Hematopoietic multipotent progenitor cell treated with erythropoietin and hydrocortisone succinate and interleukin-3 and kit ligand, for 15 days (in vitro differentiated cells): ENCODE data around the gene SCGB1C2.
"Not testable (repeated sequence)": the region's sequence is repeated elsewhere in the genome, so short reads cannot be mapped to it uniquely, and the experiment has no call there.

Experiments used
- DNase-seq: peaks from one replicate; pipeline ENCODE4 v3.0.0-alpha.2; 2015; ENCODE audit warnings: low spot score

The SCGB1C2 gene

DNA sequence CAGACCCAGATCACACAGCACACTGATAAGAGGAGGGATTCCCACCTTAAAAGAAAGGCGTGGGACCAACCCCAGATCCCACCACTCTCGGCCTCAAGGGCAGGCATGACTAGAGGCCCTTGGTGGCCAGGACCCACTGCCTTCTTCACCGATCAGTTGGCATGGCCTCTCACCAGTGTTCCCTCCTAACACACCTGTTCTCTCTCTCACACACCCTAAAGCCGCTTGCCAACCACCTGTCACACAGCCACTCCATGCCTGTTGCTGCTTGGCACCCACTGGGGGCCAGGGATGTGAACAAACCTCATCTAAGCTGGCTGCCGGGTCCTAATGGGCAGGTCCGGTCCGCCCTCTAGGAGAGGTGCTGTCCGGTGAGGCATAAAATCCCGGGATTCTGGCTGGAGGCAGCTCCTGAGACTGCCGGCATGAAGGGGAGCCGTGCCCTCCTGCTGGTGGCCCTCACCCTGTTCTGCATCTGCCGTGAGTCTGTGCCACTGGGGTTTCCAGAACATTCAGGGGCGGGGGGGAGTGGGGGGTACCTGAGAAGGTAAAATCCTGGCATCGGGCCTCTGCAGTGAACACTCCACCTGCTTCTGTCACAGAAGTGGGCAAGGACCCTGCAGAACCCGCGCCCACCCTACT lies at the start of gene SCGB1C2:
TSS of gene SCGB1C2 (plus strand) at position 404 of the 642 bp plus-strand sequence. CDS start at position 426, 22 bp downstream.
- DNase-seq = not testable (repeated sequence)

DNA sequence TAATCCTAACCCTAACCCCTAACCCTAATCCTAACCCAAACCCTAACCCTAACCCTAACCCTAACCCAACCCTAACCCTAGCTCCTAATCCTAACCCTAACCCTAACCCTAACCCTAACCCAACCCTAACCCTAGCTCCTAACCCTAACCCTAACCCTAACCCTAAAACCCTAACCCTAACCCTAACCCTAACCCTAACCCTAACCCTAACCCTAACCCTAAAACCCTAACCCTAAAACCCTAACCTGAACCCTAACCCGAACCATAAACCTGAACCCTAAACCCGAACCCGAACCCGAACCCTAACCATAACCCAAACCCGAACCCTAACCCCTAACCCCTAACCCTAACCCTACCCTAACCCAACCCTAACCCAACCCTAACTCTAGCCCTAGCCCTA lies 24.3 kb upstream of the SCGB1C2 start:
- not testable (repeated sequence) for DNase-seq

DNA sequence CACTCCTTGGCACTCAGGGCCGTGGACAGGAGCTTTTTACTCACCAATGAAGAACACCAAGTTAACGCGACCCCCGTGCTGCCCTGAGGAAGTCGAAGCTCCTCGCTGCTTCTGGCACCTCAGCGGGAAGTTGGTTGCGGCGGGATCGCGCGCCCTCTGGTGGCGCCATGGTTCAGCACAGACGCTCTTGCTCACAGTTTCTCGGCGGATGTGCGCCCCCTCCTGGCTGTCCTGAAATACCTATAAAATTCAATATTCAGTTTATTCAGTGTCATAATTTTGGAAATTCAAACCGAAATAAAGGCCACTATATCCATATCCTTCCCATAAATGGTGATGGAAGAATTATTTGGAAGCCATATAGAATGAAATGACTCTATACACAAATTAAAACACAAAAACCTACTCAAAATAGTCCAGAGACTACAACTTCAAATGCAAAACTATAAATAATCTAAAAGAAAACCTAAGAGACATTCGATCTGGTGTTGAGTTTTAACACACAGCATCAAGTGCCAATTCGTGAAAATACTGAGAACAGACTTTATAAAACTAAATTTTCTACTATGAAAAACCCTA lies 18.9 kb upstream of the SCGB1C2 start:
- DNase-seq = not testable (repeated sequence)

DNA sequence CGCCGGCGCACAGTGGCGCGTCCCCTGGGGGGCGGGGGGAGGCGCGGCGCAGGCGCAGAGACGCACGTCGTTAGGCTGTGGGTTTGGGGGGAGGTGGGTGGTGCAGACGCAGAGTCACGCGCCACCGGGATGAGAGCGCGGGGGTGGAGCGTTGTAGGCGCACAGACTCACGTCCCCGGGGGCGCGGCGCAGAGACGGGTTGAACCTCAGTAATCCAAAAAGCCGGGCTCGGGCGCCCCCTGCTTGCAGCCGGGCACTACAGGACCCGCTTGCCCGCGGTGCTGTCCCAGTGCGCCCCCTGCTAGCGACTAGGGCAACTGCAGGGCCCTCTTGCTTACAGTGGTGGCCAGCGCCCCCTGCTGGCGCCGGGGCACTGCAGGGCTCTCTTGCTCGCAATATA lies 3.4 kb upstream of the SCGB1C2 start:
- not testable (repeated sequence) for DNase-seq

DNA sequence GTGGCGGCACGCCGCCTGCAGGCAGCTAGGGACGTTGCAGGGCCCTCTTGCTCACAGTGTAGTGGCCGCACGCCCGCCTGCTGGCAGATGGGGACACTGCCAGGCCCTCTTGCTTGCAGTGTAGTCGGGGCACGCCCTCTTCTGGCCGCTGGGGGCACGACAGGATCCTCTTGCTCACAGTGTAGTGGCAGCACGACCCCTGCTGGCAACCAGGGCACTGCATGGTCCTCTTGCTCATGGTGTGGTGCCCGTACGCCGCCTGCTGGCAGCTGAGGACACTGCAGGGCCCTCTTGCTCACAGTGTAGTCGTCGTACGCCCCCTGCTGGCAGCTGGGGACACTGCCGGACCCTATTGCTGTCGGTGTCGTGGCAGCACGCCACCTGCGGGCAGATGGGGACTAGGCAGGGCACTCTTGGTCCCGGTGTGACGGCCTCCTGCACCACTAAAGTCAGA lies 3.0 kb upstream of the SCGB1C2 start:
- not testable (repeated sequence) for DNase-seq

DNA sequence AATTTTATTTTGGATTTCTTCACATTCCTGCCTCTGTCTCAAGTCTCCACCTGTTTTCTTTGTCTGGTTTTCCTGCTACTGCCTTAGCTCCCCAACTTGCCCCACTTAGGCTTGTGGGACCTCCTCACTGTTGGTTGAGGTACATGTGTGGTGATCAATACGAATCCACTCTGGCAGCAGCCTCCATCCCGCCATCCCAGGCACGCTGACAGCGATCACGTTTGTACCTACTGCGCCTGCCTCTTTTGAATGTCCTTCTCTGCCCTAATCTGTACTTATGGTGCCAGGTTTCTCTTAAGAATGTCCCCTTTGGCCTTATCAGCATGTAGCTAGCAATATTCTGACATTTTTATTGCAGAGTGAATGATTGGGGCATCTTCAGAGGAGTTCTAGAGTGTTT lies 2.3 kb upstream of the SCGB1C2 start:
- not testable (repeated sequence) for DNase-seq

DNA sequence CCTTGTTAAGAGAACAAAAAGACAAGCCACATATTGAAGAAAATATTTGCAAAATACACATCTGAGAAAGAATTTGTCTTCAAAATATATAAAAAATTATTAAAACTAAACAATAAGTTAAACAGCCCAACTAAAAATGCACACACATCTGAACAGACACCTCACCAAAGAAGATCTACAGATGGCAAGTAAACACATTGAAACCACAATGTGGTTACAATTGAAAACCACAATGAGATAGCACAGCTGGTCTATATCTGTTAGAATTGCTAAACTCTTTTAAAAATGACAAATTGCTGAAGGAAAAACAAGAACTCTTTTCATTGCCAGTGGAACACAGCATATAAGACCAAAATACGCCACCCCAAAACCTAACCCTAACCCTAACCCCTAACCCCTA lies 1.5 kb upstream of the SCGB1C2 start:
- DNase-seq = not testable (repeated sequence)

DNA sequence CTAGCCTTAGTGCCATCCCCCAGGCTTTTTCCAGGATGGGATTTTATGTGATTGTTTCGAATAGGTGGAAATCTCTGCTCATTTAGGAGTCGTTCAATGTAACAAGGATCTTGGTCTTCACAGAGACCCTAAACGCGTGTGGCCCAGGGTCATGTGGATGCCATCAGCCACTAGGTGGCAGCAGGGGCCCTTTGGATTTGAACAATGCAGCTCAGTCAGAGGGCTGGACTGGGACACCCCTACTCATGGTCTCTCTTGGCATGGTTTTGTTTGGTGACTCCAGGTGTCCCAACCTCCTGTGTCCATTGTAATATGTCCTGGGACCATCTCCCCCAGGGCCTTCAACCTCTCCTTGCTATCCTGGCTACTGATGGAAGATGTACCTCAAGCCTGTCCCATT lies 838 bp upstream of the SCGB1C2 start:
- not testable (repeated sequence) for DNase-seq

DNA sequence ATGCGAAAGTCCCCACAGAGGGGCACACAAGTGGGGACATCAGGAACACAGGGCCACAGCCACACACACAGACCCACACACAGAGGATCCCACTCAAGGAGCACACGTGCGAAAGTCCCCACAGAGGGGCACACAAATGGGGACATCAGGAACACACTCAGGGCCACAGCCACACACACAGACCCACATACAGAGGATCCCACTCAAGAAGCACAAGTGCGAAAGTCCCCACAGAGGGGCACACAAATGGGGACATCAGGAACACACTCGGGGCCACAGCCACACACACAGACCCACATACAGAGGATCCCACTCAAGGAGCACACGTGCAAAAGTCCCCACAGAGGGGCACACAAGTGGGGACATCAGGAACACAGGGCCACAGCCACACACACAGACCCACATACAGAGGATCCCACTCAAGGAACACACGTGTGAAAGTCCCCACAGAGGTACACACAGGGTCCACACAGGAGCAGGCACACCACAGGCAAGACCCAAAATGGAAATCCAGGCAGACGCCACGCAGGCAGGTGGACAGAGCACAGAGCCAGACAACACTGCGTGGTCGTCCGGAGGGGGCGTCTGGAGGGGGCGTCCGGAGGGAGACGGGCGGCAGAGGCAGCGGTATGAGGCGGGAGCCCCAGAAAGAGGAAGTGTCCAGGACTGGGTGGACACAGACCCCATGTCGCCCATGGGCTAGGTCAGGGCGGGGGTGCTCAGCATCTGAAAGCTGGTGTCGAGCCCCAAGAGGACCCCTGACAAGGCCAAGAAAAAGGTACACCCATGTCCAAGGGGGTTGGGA lies 2.2 kb downstream of the SCGB1C2 start:
- not testable (repeated sequence) for DNase-seq

DNA sequence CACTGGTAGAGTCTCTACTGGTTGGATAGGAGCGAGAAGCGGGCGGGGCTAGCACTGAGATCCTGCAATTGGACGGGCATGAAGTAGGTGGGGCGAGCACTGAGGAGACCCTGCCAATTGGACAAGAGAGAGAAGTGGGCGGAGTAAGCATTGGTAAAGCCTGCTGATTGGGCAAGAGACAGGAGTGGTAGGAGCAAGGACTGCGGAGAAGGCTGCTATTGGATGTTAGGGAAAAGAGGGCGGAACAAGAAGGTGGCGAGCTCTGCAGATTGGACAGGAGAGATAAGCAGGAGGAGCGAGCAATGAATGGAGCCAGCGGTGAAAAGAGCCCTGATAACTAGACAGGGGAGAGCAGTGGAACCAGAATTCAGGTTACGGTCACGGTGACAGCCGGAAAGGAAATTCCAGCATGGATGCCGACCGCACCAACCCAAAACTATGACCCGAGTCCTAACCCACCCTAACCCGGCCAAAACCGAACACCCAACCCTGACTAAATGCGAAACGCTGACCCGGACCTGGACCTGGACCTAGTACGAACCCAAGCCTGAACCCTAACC lies 4.8 kb downstream of the SCGB1C2 start:
- DNase-seq = peak; percentile 33

DNA sequence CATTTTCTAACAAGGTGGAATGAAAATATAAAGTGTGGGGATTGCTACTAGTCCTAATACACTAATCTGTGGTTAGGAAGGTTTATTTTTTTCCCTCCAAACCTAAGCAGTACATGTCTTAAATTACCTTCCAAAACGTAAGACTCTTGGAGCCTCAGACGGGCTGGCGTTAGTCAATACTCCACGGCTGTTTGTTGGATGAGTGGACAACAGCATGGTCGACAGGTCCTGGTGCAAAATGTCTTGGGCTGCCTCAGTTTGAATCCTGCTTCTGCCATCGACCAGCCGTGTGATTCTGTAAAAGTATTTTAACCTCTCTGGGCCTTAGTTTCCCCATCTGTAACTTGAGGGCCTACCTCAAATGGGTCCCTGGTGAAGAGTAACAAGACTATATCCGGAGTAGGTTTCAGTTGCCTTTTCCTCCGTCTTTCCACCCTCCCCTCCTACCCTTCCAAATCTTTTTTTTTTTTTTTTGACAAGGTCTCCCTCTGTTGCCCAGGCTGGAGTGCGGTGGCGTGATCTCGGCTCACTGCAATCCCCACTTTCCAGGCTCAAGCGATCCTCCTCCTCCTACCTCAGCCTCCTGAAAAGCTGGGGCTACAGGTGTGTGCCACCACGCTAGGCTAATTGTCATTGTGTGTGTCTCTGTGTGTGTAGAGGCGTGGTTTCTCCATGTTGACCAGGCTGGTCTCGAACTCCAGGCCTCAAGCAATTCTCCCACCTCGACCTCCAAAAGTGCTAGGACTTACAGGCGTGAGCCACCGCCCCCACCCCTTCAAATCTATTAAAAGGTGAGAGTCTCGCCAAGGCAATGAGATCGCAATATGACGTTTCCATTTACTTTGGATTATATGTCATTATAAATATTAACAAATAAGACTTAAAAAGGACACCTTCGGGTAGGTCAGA lies 5.8 kb downstream of the SCGB1C2 start:
- no peak for DNase-seq

DNA sequence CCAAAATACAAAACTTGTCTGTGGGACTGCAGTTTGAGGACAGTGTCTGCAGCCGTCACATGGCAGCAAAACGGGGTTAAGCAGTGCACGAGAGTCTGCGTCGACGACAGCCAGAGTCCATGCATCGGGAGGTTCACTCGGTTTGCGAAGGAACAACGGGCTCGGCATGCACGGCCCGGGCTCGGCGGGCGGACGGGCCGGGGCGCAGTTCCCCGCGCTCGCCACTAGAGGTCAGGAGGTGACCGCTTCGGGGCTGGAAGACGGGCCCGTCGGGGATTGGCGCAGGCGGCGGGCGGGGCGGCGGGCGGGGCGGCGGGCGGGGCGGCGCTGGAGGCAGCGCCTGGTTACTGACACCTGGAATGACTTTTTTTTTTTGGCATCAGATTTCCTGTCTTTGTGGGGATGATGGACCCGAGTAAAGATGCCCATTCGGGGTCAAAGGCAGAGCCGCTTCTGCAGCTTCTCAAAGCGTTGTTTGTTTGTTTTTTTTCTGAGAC lies 6.5 kb downstream of the SCGB1C2 start:
- peak; percentile 66 for DNase-seq

DNA sequence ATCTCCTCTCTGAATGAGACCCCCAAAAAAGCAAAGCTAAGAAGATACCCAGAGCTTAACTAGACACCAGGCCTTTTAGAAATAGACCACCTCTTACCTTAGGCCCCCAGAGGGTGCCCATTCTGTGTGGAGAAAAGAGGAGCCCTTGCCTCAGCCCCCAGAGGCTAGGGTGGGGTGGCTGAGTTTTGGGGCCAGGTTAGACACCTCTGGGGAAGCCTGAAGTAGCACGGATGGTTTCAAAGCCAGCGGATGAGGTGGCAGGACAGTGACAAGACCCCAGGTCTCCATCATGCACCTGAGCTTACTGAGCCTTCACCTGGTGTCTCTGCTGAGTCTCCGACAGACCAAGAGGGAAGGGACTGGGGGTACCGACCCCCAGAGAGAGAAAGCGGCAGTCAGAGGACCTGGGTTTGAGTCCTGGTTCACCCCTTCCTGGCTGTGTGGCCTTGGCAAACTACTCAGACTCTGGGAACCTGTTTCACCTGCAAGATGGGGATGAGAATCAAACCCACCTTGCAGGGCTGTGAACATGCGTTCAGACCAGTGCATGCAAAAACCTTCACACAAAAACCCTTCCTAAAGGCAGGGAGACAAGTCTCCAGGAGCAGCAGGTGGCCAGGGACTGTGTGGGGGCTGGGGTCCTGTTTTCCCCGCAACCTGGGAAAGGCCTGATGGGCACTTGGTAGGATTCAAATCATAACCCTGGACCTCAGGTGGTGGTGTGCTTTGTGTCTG lies 7.7 kb downstream of the SCGB1C2 start:
- no peak for DNase-seq

DNA sequence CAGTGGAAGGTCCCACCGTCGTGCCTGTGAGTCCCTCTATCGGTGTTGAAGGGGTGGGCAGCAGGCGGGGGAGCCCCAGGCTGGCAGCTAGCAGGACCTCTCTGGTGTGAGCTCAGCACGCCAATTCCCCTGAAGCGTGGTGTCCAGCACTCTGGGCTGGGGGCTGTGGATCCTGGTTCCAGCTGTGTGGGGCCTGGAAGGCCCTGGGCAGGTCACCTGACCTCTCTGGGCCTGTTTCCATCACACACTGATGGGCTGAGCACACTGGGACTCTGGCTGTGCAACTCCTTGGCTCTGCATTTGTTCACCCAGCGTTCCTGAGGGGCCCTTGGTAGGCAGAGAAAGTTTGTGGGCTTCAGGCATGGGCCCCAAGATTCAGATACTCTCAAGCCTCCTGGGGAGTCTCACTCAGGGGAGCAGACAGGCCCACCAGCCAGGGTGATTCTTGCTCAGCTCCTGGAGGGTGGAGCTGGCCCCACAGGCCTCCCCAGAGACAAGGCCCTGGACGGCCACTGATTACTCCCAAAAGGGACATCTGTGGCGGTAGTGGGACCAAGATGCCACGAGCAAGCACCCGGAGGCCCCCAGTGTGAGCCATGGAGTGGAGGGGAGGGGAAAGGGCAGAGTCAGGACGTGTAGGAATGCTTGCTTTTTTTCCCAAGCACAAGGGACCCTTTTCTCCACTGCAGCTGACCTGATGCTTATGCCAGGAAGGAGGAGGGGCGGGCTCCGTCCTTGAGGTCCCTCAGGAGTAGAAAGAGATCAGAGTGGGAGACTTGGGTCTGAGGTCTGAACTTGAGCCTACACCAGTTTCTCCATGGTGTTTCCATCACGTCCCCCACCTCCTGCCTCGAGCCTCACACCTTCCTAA lies 8.5 kb downstream of the SCGB1C2 start:
- DNase-seq = no peak

DNA sequence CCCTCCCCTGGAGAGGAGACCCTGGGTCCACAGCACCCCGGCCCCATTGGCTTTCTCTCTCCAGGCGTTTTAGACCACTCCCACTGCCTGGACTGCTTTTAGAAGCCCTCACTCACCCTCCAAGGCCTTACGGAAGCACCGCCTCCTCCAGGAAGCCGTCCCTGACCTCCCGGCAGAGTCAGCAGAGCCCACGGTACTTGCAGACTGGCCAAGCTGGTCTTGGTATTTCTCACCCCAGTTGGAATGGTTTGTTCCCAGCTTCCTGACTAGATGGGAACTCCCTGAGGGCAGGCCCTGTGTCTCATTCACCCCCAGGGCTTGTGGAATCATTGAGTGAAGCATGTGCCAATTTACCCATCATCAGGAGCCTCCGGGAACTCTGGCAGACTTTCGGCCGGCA lies 9.2 kb downstream of the SCGB1C2 start:
- DNase-seq = no peak

DNA sequence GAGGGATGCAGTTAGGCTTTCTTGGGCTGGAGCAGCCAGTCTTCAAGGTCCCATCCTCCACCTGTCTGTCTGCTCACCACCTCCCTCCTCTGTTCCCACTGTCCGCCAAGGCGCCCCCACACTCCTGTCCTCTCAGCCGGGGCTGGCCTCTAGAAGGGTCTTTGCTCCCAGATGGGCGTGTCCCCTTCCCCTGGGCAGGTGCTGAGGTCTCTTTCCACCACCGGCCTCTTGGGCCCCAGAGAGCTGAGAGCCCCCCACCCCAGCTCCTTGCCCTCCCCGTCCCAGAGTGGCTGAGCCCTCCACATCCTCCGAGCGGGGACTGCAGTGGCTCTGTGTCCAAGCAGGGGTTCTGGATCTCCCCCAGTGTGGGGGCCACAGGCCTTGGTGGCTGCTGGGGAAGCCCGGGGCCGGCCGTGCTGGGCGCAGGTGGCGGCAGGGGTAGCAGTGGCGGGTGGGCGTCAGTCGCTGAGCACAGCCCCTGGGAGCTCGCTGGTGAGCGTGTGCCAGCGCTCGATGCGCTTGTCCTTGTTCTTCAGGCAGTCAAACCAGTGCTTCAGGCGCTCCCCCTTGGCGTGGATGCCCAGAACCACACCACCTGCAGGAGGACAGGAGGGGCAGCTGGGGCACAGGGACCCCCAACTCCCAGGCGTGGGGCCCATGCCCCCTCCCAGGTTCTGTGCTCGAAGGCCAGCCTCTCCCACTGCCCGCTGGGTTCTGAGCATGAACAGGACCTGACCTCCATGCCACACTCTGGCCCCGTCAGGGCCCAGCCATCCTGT lies 9.8 kb downstream of the SCGB1C2 start:
- DNase-seq = no peak

DNA sequence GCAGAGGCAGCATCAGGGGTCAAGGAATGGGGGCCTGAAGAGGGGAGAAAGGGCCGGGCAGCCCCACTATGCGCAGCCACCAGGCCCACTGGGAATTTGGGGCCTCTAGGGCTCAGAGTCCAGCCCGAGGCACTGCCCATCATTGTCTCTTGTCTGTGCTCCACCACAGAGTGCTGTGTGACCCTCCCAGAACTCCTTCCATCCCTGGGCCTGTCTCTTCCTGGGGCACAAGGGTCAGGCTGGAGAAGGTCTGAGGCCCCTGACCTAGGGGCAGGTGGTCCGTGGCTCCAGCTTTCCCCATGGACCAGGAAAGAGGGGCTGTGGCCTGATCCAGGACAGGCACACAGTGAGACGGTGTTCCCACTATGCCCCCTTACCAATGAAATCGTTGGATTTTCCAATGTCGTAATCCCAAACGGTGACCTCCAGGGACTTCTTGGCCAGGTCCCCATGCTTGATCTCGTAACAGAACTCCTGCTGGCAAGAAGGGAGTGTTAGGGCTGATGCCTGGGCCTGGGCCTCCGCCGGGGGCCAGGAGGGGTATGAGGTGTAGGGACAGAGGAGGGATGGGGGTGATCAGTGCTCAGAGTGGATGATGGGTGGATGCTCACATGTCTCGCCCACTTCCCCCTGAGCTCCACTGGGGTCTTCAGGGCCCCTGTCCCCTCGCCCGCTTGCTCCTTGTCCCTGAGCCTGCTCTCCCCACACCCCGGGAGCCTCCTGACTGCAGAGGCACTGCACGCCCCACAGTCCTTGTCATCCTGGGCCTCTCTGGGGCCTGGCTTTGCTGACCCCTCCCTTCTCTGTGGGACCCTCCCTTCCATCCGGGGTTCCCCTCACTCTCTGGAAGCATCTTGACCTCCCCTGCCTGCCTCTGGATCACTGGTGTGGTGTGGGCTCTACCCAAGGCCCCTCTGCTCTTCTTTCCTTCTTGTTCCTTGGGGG lies 10.7 kb downstream of the SCGB1C2 start:
- DNase-seq = no peak

DNA sequence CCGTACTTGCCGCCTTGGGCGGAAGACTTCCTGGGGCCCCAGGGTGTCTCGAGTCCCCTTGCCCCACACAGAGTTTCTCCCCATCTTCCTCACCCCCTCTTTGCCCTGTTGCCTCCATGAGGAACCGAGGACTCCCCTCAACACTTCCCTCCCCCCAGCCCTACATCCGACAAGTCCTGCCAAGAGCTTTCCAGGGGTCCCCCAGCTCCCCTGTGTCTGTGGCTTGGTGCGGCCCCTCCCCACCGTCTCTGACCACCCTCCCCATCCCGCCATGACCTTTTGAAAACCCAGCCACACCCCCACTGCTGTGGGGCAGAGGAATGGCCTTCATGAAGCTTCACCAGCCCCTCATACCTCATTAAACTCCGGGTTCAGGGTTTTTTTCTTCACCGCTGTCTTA lies 11.4 kb downstream of the SCGB1C2 start:
- DNase-seq = no peak
